HepG2 (cell line): ENCODE results near the gene LMAN2L. TPM values are rescaled to one million over a fixed set of nuclear protein-coding genes. Genes with fewer than 3 reads are reported as not detected.
A peak's percentile ranks its signal among the peaks of the same experiment; 100 is the strongest.

Source experiments
- ATAC-seq: fragments of 200-7000 bp; cut with Tn5 transposase; 3 replicates; pipeline ENCODE4 v1.9.1; 2020; ENCODE audit warnings: mild to moderate bottlenecking, moderate library complexity
- Bru-seq: library from RNA; stranded (reverse); fragments of 400-500 nt; gene quantifications from one replicate; lab custom pipeline; 2021; lab: Mats Ljungman, UMichigan
- BruChase-seq, 2 experiments: library from RNA; stranded (reverse); fragments of 400-500 nt; gene quantifications; one replicate each; lab custom pipeline; 2021; lab: Mats Ljungman, UMichigan
- BruUV-seq: library from RNA; stranded (reverse); fragments of 400-500 nt; replicated peaks from 2 replicates; lab custom pipeline; 2021; lab: Mats Ljungman, UMichigan
- CTCF ChIA-PET: fragments of 300-600 bp; formaldehyde crosslinking; extraction: SDS; loops from one replicate; lab custom pipeline; 2021; ENCODE audit warnings: low total read pairs, inconsistent platforms, low intra/inter-chr PET ratio; lab: Yijun Ruan, JAX
- POLR2A ChIA-PET: fragments of 350-600 bp; sonication (Branson Sonifier 250); formaldehyde crosslinking; loops from one replicate; lab custom pipeline; 2020; ENCODE audit warnings: antibody characterized with exemption, inconsistent platforms; lab: Yijun Ruan, JAX
- DNase-seq: peaks from one replicate; pipeline ENCODE4 v3.0.0-alpha.2; 2015; ENCODE audit warnings: low spot score
- FAIRE-seq: peaks from 3 replicates; lab custom pipeline; 2011; peaks lifted over from hg19 to GRCh38; lab: Jason Lieb, UNC
- H2AFZ ChIP-seq: one replicate; pipeline ENCODE4 v1.6.1; 2011; ENCODE audit warnings: low read length, inconsistent platforms
- H3K27ac ChIP-seq: fragments of 300-600 bp; 3 replicates; pipeline ENCODE4 v1.8.0; 2011; ENCODE audit warnings: mixed run types, mild to moderate bottlenecking, mixed read lengths, low read length, inconsistent platforms; ENCODE audit not compliant: insufficient read depth; ENCODE audit errors: extremely low read length
- H3K27me3 ChIP-seq, 2 experiments: fragments of 200-600 bp in 1 of 2; 2 replicates in 1 of 2; 3 replicates in 1 of 2; pipeline versions ENCODE4 v1.6.0 to v1.8.0; 2011; ENCODE audit warnings: low read length in 2 of 2, mild to moderate bottlenecking in 2 of 2, moderate library complexity in 2 of 2, inconsistent platforms in 1 of 2; ENCODE audit not compliant: insufficient read depth in 2 of 2, control insufficient read depth in 1 of 2
- H3K36me3 ChIP-seq, 2 experiments: fragments of 200-600 bp in 1 of 2; replicated peaks in 1 of 2; 2 replicates in 1 of 2; 3 replicates in 1 of 2; pipeline versions ENCODE4 v1.5.1 to v1.8.0; 2011; ENCODE audit warnings: low read length in 2 of 2, inconsistent platforms in 1 of 2; ENCODE audit not compliant: insufficient read depth in 2 of 2, control insufficient read depth in 1 of 2
- H3K4me1 ChIP-seq: 2 replicates; pipeline ENCODE4 v1.5.1; 2012; ENCODE audit warnings: low read length, inconsistent platforms; ENCODE audit not compliant: insufficient read depth
- H3K4me2 ChIP-seq: 2 replicates; pipeline ENCODE4 v1.6.0; 2011; ENCODE audit warnings: low read depth, low read length, inconsistent platforms
- H3K4me3 ChIP-seq, 3 experiments: fragments of 200-600 bp in 1 of 3; sonication (generic), shearing (Covaris generic) in 1 of 3; replicated peaks in 1 of 3; 2 replicates each; pipeline ENCODE4 v1.5.1; 2011 to 2016; ENCODE audit warnings: low read length in 3 of 3, inconsistent platforms in 2 of 3, low read depth in 2 of 3, mild to moderate bottlenecking in 2 of 3, control low read depth in 1 of 3, mixed read lengths in 1 of 3; ENCODE audit not compliant: insufficient read depth in 1 of 3
- H3K79me2 ChIP-seq: one replicate; pipeline ENCODE4 v1.6.1; 2011; ENCODE audit warnings: low read length, inconsistent platforms; ENCODE audit not compliant: insufficient read depth
- H3K9ac ChIP-seq: 2 replicates; pipeline ENCODE4 v1.6.0; 2011; ENCODE audit warnings: mild to moderate bottlenecking, low read depth, low read length, inconsistent platforms; ENCODE audit not compliant: insufficient read depth
- H3K9me3 ChIP-seq: 2 replicates; pipeline ENCODE4 v1.5.1; 2012; ENCODE audit warnings: mild to moderate bottlenecking, low read length
- H4K20me1 ChIP-seq: 2 replicates; pipeline ENCODE4 v1.6.0; 2011; ENCODE audit warnings: inconsistent platforms, mild to moderate bottlenecking, low read length, moderate library complexity; ENCODE audit not compliant: insufficient read depth
- BRD4 ChIP-seq: sonication (generic); formaldehyde crosslinking; IDR thresholded peaks from 2 replicates; pipeline ENCODE4 v1.4.0; 2020; ENCODE audit warnings: missing genetic modification reagents
- HOXD1 ChIP-seq: sonication (generic); formaldehyde crosslinking; IDR thresholded peaks from 2 replicates; pipeline ENCODE4 v1.5.0; 2020; ENCODE audit warnings: missing genetic modification reagents
- IRX3 ChIP-seq: sonication (generic); formaldehyde crosslinking; IDR thresholded peaks from 2 replicates; pipeline ENCODE4 v1.8.1; 2023; ENCODE audit warnings: mild to moderate bottlenecking, low read depth, missing genetic modification reagents, borderline replicate concordance
- KDM1A ChIP-seq: IDR thresholded peaks from 2 replicates; pipeline ENCODE4 v1.6.1; 2016; ENCODE audit warnings: missing compliant biosample characterization
- KLF13 ChIP-seq: sonication (generic); formaldehyde crosslinking; IDR thresholded peaks from 2 replicates; pipeline ENCODE4 v1.4.0; 2020; ENCODE audit warnings: mild to moderate bottlenecking, missing genetic modification reagents
- TEF ChIP-seq: sonication (generic); formaldehyde crosslinking; IDR thresholded peaks from 2 replicates; pipeline ENCODE4 v1.5.0; 2020; ENCODE audit warnings: missing genetic modification reagents
- THAP8 ChIP-seq: sonication (generic); formaldehyde crosslinking; IDR thresholded peaks from 2 replicates; pipeline ENCODE4 v1.5.1; 2020; ENCODE audit warnings: missing genetic modification reagents, mild to moderate bottlenecking, borderline replicate concordance
- TRIM22 ChIP-seq: fragments of 450-650 bp; IDR thresholded peaks from 2 replicates; pipeline ENCODE4 v1.6.1; 2017
- ZBTB25 ChIP-seq: IDR thresholded peaks from 2 replicates; pipeline ENCODE4 v1.6.1; 2018; ENCODE audit warnings: missing genetic modification reagents
- ZFP1 ChIP-seq: IDR thresholded peaks from 2 replicates; pipeline ENCODE4 v1.6.1; 2016
- ZNF44 ChIP-seq: sonication (generic); formaldehyde crosslinking; IDR thresholded peaks from 2 replicates; pipeline ENCODE4 v1.5.1; 2020; ENCODE audit warnings: mild to moderate bottlenecking, missing genetic modification reagents
- ZNF580 ChIP-seq: IDR thresholded peaks from 2 replicates; pipeline ENCODE4 v1.6.1; 2016; ENCODE audit warnings: low read depth, borderline replicate concordance
- ZNF891 ChIP-seq: sonication (generic); formaldehyde crosslinking; IDR thresholded peaks from 2 replicates; pipeline ENCODE4 v1.5.0; 2020; ENCODE audit warnings: mild to moderate bottlenecking, missing genetic modification reagents
- ZSCAN25 ChIP-seq: sonication (generic); formaldehyde crosslinking; IDR thresholded peaks from 2 replicates; pipeline ENCODE4 v1.8.0; 2022; ENCODE audit warnings: mild to moderate bottlenecking, missing genetic modification reagents
- WGBS: methylation state at CpG from one replicate; pipeline ENCODE4 v1.1.6; 2017; ENCODE audit warnings: low lambda C conversion rate; 5-methylcytosine and 5-hydroxymethylcytosine counted together
- in situ Hi-C: cut with HindIII; loops from 2 replicates; pipeline ENCODE4 v1.10.0; 2017; ENCODE audit warnings: low pct_unique_long_range_greater_than_20kb; ENCODE audit not compliant: extremely low pct_ligation_motif_present
- intact Hi-C: fragments of 100-400 bp; cut with micrococcal nuclease; formaldehyde crosslinking; loops from one replicate; pipeline ENCODE4 v1.10.0; 2022; ENCODE audit not compliant: unreplicated experiment
- long read RNA-seq, 2 experiments: library from RNA in 1 of 2; library from polyadenylated mRNA in 1 of 2; stranded (forward) in 1 of 2; unstranded in 1 of 2; transcript quantifications; one replicate each; pipeline ENCODE4 v2.0.0, GENCODE V29; 2019 to 2022
- polyA minus RNA-seq, 3 experiments: library from RNA; depleted of rRNA, polyadenylated mRNA; stranded (reverse); fragments of >200 nt; gene quantifications; 2 replicates each; pipeline ENCODE4 v1.2.3, GENCODE V29; 2011; ENCODE audit warnings: low replicate concordance in 1 of 3
- polyA plus RNA-seq, 8 experiments: library from polyadenylated mRNA; depleted of rRNA in 3 of 8; stranded (reverse) in 7 of 8; unstranded in 1 of 8; fragments of >200 nt; fragmentation: Illumina TruSeq in 4 of 8; extraction: Trizol in 4 of 8; gene quantifications; 2 replicates each; pipeline versions ENCODE4 v1.2.1 to v1.2.3, GENCODE V29; 2011 to 2016; ENCODE audit warnings: low read depth in 4 of 8, missing spikeins in 1 of 8, mixed read lengths in 1 of 8; ENCODE audit not compliant: insufficient read depth in 1 of 8
- total RNA-seq, 5 experiments: library from RNA; depleted of rRNA; stranded (reverse); fragments of >200 nt; fragmentation: Illumina TruSeq; extraction: Trizol; gene quantifications; 2 replicates each; pipeline ENCODE4 v1.2.3, GENCODE V29; 2016; ENCODE audit warnings: low read depth in 1 of 5

LMAN2L gene
- total RNA-seq (2016; rRNA removed; fragmentation: Illumina TruSeq; extraction: Trizol) (27.7 and 57.9 TPM in 2 replicates), polyA plus RNA-seq (2011; rRNA removed) (35.5 and 39.1 TPM in 2 replicates), polyA minus RNA-seq (2011; rRNA and poly(A)+ RNA removed; ENCODE audit: low replicate concordance) (29.8 and 46.9 TPM in 2 replicates), Bru-seq, nascent RNA (percentile 76 among the genes with signal in this experiment), BruChase-seq, experiment 1, labeled RNA remaining after a 6-hour chase (percentile 68 among the genes with signal in this experiment), BruChase-seq, experiment 2, labeled RNA remaining after a 2-hour chase (percentile 74 among the genes with signal in this experiment)
- 5.3 and 5.5 TPM in 2 replicates for total RNA-seq (2016; cell fraction: cytosol; rRNA removed; fragmentation: Illumina TruSeq; extraction: Trizol; ENCODE audit: low read depth)
- total RNA-seq (2016; cell fraction: insoluble cytoplasmic fraction; rRNA removed; fragmentation: Illumina TruSeq; extraction: Trizol): 29.7 and 60.7 TPM in 2 replicates
- total RNA-seq (2016; cell fraction: membrane; rRNA removed; fragmentation: Illumina TruSeq; extraction: Trizol): 15.8 and 16.4 TPM in 2 replicates
- 44.6 and 50.0 TPM in 2 replicates for total RNA-seq (2016; cell fraction: nucleus; rRNA removed; fragmentation: Illumina TruSeq; extraction: Trizol)
- 35.1 and 42.4 TPM in 2 replicates for polyA plus RNA-seq (2011; cell fraction: cytosol; rRNA removed)
- polyA plus RNA-seq (2011; cell fraction: nucleus; rRNA removed): 15.9 and 18.6 TPM in 2 replicates
- polyA plus RNA-seq (2012): 26.8 and 32.8 TPM in 2 replicates
- 4.4 and 4.8 TPM in 2 replicates for polyA plus RNA-seq (2016; cell fraction: cytosol; fragmentation: Illumina TruSeq; extraction: Trizol; ENCODE audit: low read depth)
- 22.3 and 26.0 TPM in 2 replicates for polyA plus RNA-seq (2016; cell fraction: insoluble cytoplasmic fraction; fragmentation: Illumina TruSeq; extraction: Trizol; ENCODE audit: low read depth)
- polyA plus RNA-seq (2016; cell fraction: membrane; fragmentation: Illumina TruSeq; extraction: Trizol; ENCODE audit: low read depth): 8.6 and 9.7 TPM in 2 replicates
- polyA plus RNA-seq (2016; cell fraction: nucleus; fragmentation: Illumina TruSeq; extraction: Trizol; ENCODE audit: insufficient read depth, low read depth): 59.0 and 65.6 TPM in 2 replicates
- 15.0 and 15.6 TPM in 2 replicates for polyA minus RNA-seq (2011; cell fraction: cytosol; rRNA and poly(A)+ RNA removed)
- 17.9 and 20.5 TPM in 2 replicates for polyA minus RNA-seq (2011; cell fraction: nucleus; rRNA and poly(A)+ RNA removed)
- long read RNA-seq, experiment 1, transcript LMAN2L-201 (8 exons, 2,397 nt): major isoform, 85 of 102 reads
- long read RNA-seq, experiment 1, partial matches to known transcripts: 3 of 102 reads
- long read RNA-seq, experiment 1, other reads (novel, unspliced or antisense): 12 of 102 reads
- long read RNA-seq, experiment 2, transcript LMAN2L-201 (8 exons, 2,397 nt): major isoform, 80 of 120 reads
- long read RNA-seq, experiment 2, partial matches to known transcripts: 32 of 120 reads
- long read RNA-seq, experiment 2, other reads (novel, unspliced or antisense): 8 of 120 reads

GRCh38 chr2:96739633-96740428 is at the start of gene LMAN2L:
Gene LMAN2L (minus strand): TSS chr2:96740064. CDS start chr2:96740040, 24 bp downstream.
- DNase-seq: peak; percentile 98
- peak within 1 kb of the TSS; percentile 83 to 95 (median 86) for H3K4me3 ChIP-seq
- H3K4me1 ChIP-seq: peaks cover 25% of the 10 kb centered on the region
- intact Hi-C loops: no loop called here
- H3K27me3 ChIP-seq: peaks cover 0 to under 1% of the 10 kb centered on the region in 2 experiments; a peak in 1 of 5 replicates
- no TSS peak for BruUV-seq
- peaks cover 25% of the 10 kb centered on the region for H3K79me2 ChIP-seq
- peak; percentile 99 for ATAC-seq
- H3K27ac ChIP-seq: peak within 1 kb of the TSS; percentile 56
- peak within 1 kb of the TSS; percentile 96 for H2AFZ ChIP-seq
- H3K9me3 ChIP-seq: no peaks in the 10 kb centered on the region
- CTCF ChIA-PET: no interaction called here
- 0% methylated on average over 40 of the region's 43 CpGs for WGBS
- peak within 1 kb of the TSS; percentile 79 for H3K9ac ChIP-seq
- in situ Hi-C loops: no loop called here
- H3K36me3 ChIP-seq: peaks cover 6 to 28% of the 10 kb centered on the region in 2 experiments; a peak in 2 of 5 replicates
- FAIRE-seq: peak; percentile 88
- POLR2A ChIA-PET: interaction anchor here (2.4 kb wide), 1 partner anchor 21 kb away, joined by 7 read pairs; the partner anchor contains the start of gene CNNM4
- no peaks in the 10 kb centered on the region for H4K20me1 ChIP-seq
- peak within 1 kb of the TSS; percentile 94 for H3K4me2 ChIP-seq
- TF ChIP-seq ZNF891 (CRISPR knock-in tag) (peak; percentile 79), ZBTB25 (CRISPR knock-in tag) (no peak), ZNF580 (peak; percentile 73; the same call in 1 of the 2 replicates), ZFP1 (CRISPR knock-in tag) (no peak), IRX3 (CRISPR knock-in tag) (peak; percentile 60; the same call in 1 of the 2 replicates), TEF (no peak), KLF13 (no peak), ZSCAN25 (0 out of 2 replicates have a peak, but pooled peaks have one; percentile 18), THAP8 (CRISPR knock-in tag) (no peak), KDM1A (CRISPR knock-in tag) (no peak), TRIM22 (no peak), ZNF44 (CRISPR knock-in tag) (no peak), HOXD1 (CRISPR knock-in tag) (no peak), BRD4 (CRISPR knock-in tag) (no peak)
